SK-N-SH treated with all-trans-retinoic acid at 6 μM for 48 hours (cell line): ENCODE results near the gene LGALS3BP.

Source experiments
- ARNTL ChIP-seq: fragments of 450-650 bp; formaldehyde crosslinking; IDR thresholded peaks from 2 replicates; pipeline ENCODE4 v1.5.0; 2020; ENCODE audit warnings: low read depth, mild to moderate bottlenecking, moderate library complexity, borderline replicate concordance
- GLIS3 ChIP-seq: fragments of 250-450 bp; sonication (Bioruptor Pico); IDR thresholded peaks from 2 replicates; pipeline ENCODE4 v1.5.0; 2020; ENCODE audit warnings: mild to moderate bottlenecking, moderate library complexity
- OSR1 ChIP-seq: fragments of 250-450 bp; sonication (Bioruptor Pico); IDR thresholded peaks from 2 replicates; pipeline ENCODE4 v1.8.0; 2022; ENCODE audit warnings: moderate library complexity, mild to moderate bottlenecking, inconsistent platforms
- TCF4 ChIP-seq: fragments of 250-450 bp; sonication (Bioruptor Pico); IDR thresholded peaks from 2 replicates; pipeline ENCODE4 v1.8.0; 2021; ENCODE audit warnings: mild to moderate bottlenecking, moderate library complexity, borderline replicate concordance
- TOX ChIP-seq: fragments of 250-450 bp; sonication (Bioruptor Pico); IDR thresholded peaks from 2 replicates; pipeline ENCODE4 v1.8.0; 2021; ENCODE audit warnings: mild to moderate bottlenecking, moderate library complexity, borderline replicate concordance
- ZFP3 ChIP-seq: fragments of 250-450 bp; sonication (Bioruptor Pico); IDR thresholded peaks from 2 replicates; pipeline ENCODE4 v1.5.0; 2020; ENCODE audit warnings: mild to moderate bottlenecking, moderate library complexity
- ZFP30 ChIP-seq: fragments of 450-650 bp; formaldehyde crosslinking; IDR thresholded peaks from 2 replicates; pipeline ENCODE4 v1.5.0; 2022; ENCODE audit warnings: mild to moderate bottlenecking, moderate library complexity
- ZNF565 ChIP-seq: fragments of 450-650 bp; formaldehyde crosslinking; conservative IDR thresholded peaks from 2 replicates; pipeline ENCODE4 v1.5.0; 2020; ENCODE audit warnings: low read depth, mild to moderate bottlenecking, moderate library complexity
- TF ChIP-seq, protein P1 (sequence below): fragments of 250-450 bp; sonication (Bioruptor Pico); IDR thresholded peaks from 2 replicates; pipeline ENCODE4 v1.8.0; 2020; ENCODE audit warnings: mild to moderate bottlenecking, moderate library complexity, borderline replicate concordance

DNA sequence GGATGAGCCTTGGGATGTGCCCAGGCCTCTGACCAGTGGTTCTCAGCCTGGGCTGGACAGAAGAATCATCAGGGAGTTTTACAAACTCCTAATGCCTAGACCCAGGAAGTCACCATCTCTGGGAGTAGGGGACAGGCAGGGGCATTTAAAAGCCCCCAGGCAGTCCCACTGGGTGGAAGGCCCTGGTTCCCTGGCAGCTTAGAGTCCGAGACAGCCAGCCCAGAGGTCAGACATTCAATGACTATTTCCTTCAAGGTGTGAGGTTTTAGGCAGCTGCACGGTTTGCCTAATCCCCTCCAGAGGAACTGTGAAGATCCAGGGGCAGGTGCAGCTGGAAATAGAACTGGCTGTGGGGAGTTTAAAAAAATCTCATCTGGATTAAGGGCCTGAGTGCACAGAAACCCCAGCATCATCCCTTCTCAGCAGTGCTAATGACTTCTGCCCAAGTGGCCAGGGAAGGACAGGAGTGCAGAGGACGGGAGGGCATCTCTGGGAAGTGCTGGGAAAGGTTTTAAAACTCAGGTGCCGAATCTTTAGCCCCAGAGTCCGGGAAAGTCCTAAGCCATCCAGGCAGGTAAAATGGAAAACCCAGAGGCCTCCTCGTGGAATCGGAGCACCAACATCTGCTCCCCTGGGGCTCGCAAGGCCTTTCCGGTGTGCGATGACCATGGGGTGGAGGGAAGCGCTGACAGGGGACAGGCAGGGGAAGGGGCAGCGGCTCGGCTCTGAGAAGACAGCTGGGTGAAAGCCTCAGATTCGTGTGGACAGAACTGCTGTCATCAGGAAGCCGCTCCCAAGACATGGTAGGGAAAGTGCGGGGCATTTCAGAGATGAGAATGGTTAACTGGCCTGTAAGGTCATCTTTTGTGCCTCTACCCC lies 1.5 kb upstream of the LGALS3BP start:
- TF ChIP-seq TOX (CRISPR knock-in tag), result no peak
- TF ChIP-seq, protein P1, sequence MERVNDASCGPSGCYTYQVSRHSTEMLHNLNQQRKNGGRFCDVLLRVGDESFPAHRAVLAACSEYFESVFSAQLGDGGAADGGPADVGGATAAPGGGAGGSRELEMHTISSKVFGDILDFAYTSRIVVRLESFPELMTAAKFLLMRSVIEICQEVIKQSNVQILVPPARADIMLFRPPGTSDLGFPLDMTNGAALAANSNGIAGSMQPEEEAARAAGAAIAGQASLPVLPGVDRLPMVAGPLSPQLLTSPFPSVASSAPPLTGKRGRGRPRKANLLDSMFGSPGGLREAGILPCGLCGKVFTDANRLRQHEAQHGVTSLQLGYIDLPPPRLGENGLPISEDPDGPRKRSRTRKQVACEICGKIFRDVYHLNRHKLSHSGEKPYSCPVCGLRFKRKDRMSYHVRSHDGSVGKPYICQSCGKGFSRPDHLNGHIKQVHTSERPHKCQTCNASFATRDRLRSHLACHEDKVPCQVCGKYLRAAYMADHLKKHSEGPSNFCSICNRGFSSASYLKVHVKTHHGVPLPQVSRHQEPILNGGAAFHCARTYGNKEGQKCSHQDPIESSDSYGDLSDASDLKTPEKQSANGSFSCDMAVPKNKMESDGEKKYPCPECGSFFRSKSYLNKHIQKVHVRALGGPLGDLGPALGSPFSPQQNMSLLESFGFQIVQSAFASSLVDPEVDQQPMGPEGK (CRISPR knock-in tag), result no peak
- TF ChIP-seq ZNF565 (CRISPR knock-in tag), result no peak
- TF ChIP-seq TCF4, result no peak
- TF ChIP-seq ARNTL (CRISPR knock-in tag), result no peak
- no peak for TF ChIP-seq OSR1 (CRISPR knock-in tag)
- TF ChIP-seq ZFP3 (CRISPR knock-in tag), result no peak
- no peak for TF ChIP-seq GLIS3 (CRISPR knock-in tag)
- TF ChIP-seq ZFP30 (CRISPR knock-in tag), result no peak
